Measurements from ENCODE around the gene POLR3C. TPM values are rescaled to one million over a fixed set of nuclear protein-coding genes. Genes with fewer than 3 reads are reported as not detected.

Gene POLR3C
- total and polyA plus RNA-seq, 2 of the 4 experiments (the other 2 are of a cell fraction): 47.0 to 94.1 TPM

DNA sequence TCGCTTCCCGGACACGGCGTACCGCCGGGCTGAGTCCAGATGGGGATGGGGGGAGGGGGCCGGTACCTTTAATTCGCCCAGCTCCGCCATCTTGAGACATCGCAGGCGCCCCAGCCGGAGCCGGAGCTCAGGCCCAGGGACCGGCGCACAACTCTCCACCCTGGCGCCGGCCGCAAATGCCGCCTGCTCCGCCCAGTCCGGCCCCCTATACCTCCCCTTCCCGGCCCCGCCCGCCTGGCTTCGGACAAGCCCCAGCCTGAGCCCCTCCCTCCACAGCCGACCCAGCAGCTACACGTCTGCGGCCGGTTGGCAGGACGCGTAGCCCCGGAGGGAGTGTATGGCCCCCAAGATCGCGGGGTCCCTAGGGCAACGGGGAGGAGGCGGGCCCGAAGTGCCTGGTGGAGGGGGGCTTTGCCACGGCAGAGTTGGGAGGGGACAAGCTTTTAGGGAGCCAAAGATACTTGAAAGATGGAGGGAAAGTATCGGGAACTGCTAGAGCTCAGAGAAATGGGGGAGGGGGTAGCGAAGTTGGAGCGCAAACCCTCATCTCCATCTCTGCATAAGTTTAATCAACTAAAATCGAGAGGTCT lies 35.0 kb downstream of the POLR3C start, which contains the start of gene PIAS3:
TSS of gene PIAS3 (minus strand) at position 181 of the 590 bp plus-strand sequence. CDS start at position 90, 91 bp downstream.
- Histone ChIP-seq H2BK20ac (ENCODE audit: low read depth, low read length) (no peak within 1 kb of the TSS), H3K79me1 (ENCODE audit: low read depth in 1 of 2, low read length in 2 of 2) (peaks cover 19 to 50% of the 10 kb centered on the region in 2 experiments), H4K8ac (ENCODE audit: low read depth in 2 of 2, low read length in 2 of 2) (peak within 1 kb of the TSS; percentile 69 to 99), H3K18ac (ENCODE audit: low read depth, low read length) (peak within 1 kb of the TSS; percentile 86), H4K20me1 (ENCODE audit: insufficient read depth, low read length) (peaks cover 16% of the 10 kb centered on the region; the same call in 1 of the 2 replicates), H2AK9ac (replicated peaks; ENCODE audit: low read depth, low read length, poor library complexity) (peak within 1 kb of the TSS; percentile 98), H3K9me1 (ENCODE audit: insufficient read depth, low read length) (peaks cover 16% of the 10 kb centered on the region), H3K56ac (ENCODE audit: extremely low read depth, insufficient read depth, low read length) (peak within 1 kb of the TSS; percentile 88), H3K27ac (ENCODE audit: insufficient read depth, low read length) (peak within 1 kb of the TSS; percentile 96), H3K14ac (replicated peaks; ENCODE audit: low read depth, low read length) (peak within 1 kb of the TSS; percentile 96), H3K4me3 (ENCODE audit: insufficient read depth, low read depth, low read length) (peak within 1 kb of the TSS; percentile 84), H2AK5ac (ENCODE audit: low read depth, low read length) (peak within 1 kb of the TSS; percentile 87), H3K9me3 (ENCODE audit: control insufficient read depth, insufficient read depth, low read length) (no peaks in the 10 kb centered on the region), H2BK120ac (ENCODE audit: low read depth, low read length) (peak within 1 kb of the TSS; percentile 92), H3K4me2 (ENCODE audit: low read depth, low read length) (peak within 1 kb of the TSS; percentile 69), H4K91ac (ENCODE audit: insufficient read depth, low read depth, low read length) (peak within 1 kb of the TSS; percentile 93), H3K36me3 (ENCODE audit: control insufficient read depth, insufficient read depth, low read length) (peaks cover 25% of the 10 kb centered on the region), H2BK5ac (ENCODE audit: low read depth, low read length, poor library complexity, severe bottlenecking) (peak within 1 kb of the TSS; percentile 97), H3K4me1 (ENCODE audit: control insufficient read depth, insufficient read depth, low read length) (peaks cover 3% of the 10 kb centered on the region), H4K5ac (ENCODE audit: low read depth, low read length) (peak within 1 kb of the TSS; percentile 76), H3K23ac (ENCODE audit: low read depth, low read length) (peak within 1 kb of the TSS; percentile 96), H3K27me3 (ENCODE audit: control insufficient read depth, insufficient read depth, low read length) (no peaks in the 10 kb centered on the region), H3K9ac (ENCODE audit: low read depth, low read length) (peak within 1 kb of the TSS; percentile 93), H3K4ac (ENCODE audit: low read depth, low read length) (peak within 1 kb of the TSS; percentile 95), H2AFZ (replicated peaks; ENCODE audit: low read length, poor library complexity) (peak within 1 kb of the TSS; percentile 100), H2BK15ac (ENCODE audit: low read depth, low read length) (peak within 1 kb of the TSS; percentile 89; the same call in 1 of the 3 replicates)
- intact Hi-C loops (cut with micrococcal nuclease): loop anchor here (1.0 to 5.0 kb wide), 2 partner anchors 33 to 98 kb away; partner anchors contain the start of gene LIX1L
- ATAC-seq (ENCODE audit: low read depth) (peak; percentile 94), DNase-seq (peak; percentile 93)
- dilution Hi-C loops (cut with HindIII; ENCODE audit: low sequenced_read_pairs, unreplicated experiment): no loop called here
- ChIA-PET POLR2A (ENCODE audit: unreplicated experiment) (interaction anchor here (0.6 to 1.7 kb wide), 5 partner anchors 10 to 99 kb away, joined by 3 to 14 read pairs (median 5); partner anchors contain the start of gene LIX1L), CTCF (interaction anchor here (0.6 to 2.3 kb wide), 10 partner anchors 9 to 148 kb away, joined by 3 to 13 read pairs (median 5); partner anchors contain the start of genes LIX1L and NUDT17)
- no peak for TF ChIP-seq RCOR1 (IDR thresholded peaks at IDR 0.05; ENCODE audit: insufficient replicate concordance, low read length)
- no peak for TF ChIP-seq CHD1 (IDR thresholded peaks at IDR 0.05; ENCODE audit: low read depth, low read length)
- 0 out of 2 replicates have a peak, but pooled peaks have one; percentile 16 for TF ChIP-seq CEBPB (IDR thresholded peaks at IDR 0.05; ENCODE audit: low read depth, low read length)
- TF ChIP-seq NFE2L2 (IDR thresholded peaks at IDR 0.05; ENCODE audit: low read depth, low read length): no peak
- TF ChIP-seq, protein P1, sequence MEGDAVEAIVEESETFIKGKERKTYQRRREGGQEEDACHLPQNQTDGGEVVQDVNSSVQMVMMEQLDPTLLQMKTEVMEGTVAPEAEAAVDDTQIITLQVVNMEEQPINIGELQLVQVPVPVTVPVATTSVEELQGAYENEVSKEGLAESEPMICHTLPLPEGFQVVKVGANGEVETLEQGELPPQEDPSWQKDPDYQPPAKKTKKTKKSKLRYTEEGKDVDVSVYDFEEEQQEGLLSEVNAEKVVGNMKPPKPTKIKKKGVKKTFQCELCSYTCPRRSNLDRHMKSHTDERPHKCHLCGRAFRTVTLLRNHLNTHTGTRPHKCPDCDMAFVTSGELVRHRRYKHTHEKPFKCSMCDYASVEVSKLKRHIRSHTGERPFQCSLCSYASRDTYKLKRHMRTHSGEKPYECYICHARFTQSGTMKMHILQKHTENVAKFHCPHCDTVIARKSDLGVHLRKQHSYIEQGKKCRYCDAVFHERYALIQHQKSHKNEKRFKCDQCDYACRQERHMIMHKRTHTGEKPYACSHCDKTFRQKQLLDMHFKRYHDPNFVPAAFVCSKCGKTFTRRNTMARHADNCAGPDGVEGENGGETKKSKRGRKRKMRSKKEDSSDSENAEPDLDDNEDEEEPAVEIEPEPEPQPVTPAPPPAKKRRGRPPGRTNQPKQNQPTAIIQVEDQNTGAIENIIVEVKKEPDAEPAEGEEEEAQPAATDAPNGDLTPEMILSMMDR (conservative IDR thresholded peaks at IDR 0.05; ENCODE audit: low read depth, low read length): no peak
- TF ChIP-seq, protein P2, sequence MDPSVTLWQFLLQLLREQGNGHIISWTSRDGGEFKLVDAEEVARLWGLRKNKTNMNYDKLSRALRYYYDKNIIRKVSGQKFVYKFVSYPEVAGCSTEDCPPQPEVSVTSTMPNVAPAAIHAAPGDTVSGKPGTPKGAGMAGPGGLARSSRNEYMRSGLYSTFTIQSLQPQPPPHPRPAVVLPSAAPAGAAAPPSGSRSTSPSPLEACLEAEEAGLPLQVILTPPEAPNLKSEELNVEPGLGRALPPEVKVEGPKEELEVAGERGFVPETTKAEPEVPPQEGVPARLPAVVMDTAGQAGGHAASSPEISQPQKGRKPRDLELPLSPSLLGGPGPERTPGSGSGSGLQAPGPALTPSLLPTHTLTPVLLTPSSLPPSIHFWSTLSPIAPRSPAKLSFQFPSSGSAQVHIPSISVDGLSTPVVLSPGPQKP (IDR thresholded peaks at IDR 0.05; ENCODE audit: borderline replicate concordance, low read depth, low read length): no peak
- TF ChIP-seq SMC3 (IDR thresholded peaks at IDR 0.05; ENCODE audit: low read depth, low read length): no peak
- no peak for TF ChIP-seq FOS (IDR thresholded peaks at IDR 0.05; ENCODE audit: low read depth, low read length)
- peak; percentile 95 for TF ChIP-seq MAZ (IDR thresholded peaks at IDR 0.05; ENCODE audit: borderline replicate concordance, low read depth, low read length)
- TF ChIP-seq MXI1 (IDR thresholded peaks at IDR 0.05; ENCODE audit: borderline replicate concordance, low read depth, low read length): peak; percentile 37; the same call in 1 of the 2 replicates
- no peak for TF ChIP-seq MAFK (IDR thresholded peaks at IDR 0.05; ENCODE audit: low read depth, low read length)
- no peak for TF ChIP-seq RFX5 (IDR thresholded peaks at IDR 0.05; ENCODE audit: low read depth, low read length)
- TF ChIP-seq, protein P3, sequence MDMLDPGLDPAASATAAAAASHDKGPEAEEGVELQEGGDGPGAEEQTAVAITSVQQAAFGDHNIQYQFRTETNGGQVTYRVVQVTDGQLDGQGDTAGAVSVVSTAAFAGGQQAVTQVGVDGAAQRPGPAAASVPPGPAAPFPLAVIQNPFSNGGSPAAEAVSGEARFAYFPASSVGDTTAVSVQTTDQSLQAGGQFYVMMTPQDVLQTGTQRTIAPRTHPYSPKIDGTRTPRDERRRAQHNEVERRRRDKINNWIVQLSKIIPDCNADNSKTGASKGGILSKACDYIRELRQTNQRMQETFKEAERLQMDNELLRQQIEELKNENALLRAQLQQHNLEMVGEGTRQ (IDR thresholded peaks at IDR 0.05; ENCODE audit: low read depth, low read length): no peak
- in situ Hi-C loops (cut with MboI; ENCODE audit: low sequenced_read_pairs): no loop called here
- BruUV-seq (replicated peaks): no TSS peak
- 12% methylated on average over 6 of the region's 42 CpGs; no CpG with 5 or more reads in 1 of the 2 experiments for WGBS, 2 experiments (ENCODE audit: extremely low coverage in 2 of 2, insufficient read length in 1 of 2)
